GM12878 (cell line): ENCODE measurements around the gene MAMDC2. TPM values are rescaled to one million over a fixed set of nuclear protein-coding genes. Genes with fewer than 3 reads are reported as not detected.

Experiments
- ATAC-seq: fragments of 200-7000 bp; cut with Tn5 transposase; 3 replicates; pipeline ENCODE4 v1.9.1; 2020; ENCODE audit warnings: mild to moderate bottlenecking, moderate library complexity
- BruUV-seq: library from RNA; stranded (reverse); fragments of 400-500 nt; replicated peaks from 2 replicates; lab custom pipeline; 2021; lab: Mats Ljungman, UMichigan
- CTCF ChIA-PET: fragments of 300-600 bp; sonication (Branson Sonifier 250); formaldehyde crosslinking; extraction: SDS; loops from one replicate; lab custom pipeline; 2021; ENCODE audit warnings: inconsistent platforms; lab: Yijun Ruan, JAX
- POLR2A ChIA-PET: fragments of 350-600 bp; formaldehyde crosslinking; extraction: SDS; loops from one replicate; lab custom pipeline; 2021; ENCODE audit warnings: inconsistent platforms; lab: Charles Lee
- RAD21 ChIA-PET: fragments of 300-600 bp; sonication (Branson Sonifier 250); formaldehyde crosslinking; loops from one replicate; lab custom pipeline; 2023; ENCODE audit warnings: antibody characterized with exemption; ENCODE audit not compliant: unreplicated experiment; lab: Charles Lee
- SMC1A ChIA-PET: fragments of 300-600 bp; sonication (Branson Sonifier 250); formaldehyde crosslinking; loops from one replicate; lab custom pipeline; 2023; ENCODE audit not compliant: unreplicated experiment, uncharacterized antibody; lab: Charles Lee
- DNase-seq: peaks from one replicate; pipeline ENCODE4 v3.0.0-alpha.2; 2011; ENCODE audit warnings: low read depth, low spot score
- FAIRE-seq: peaks from 3 replicates; lab custom pipeline; 2011; peaks lifted over from hg19 to GRCh38; lab: Jason Lieb, UNC
- H2AFZ ChIP-seq: 2 replicates; pipeline ENCODE4 v1.6.0; 2011; ENCODE audit warnings: low read depth, low read length, control low read depth; ENCODE audit not compliant: control insufficient read depth
- H3K27ac ChIP-seq: 2 replicates; pipeline ENCODE4 v1.5.1; 2011; ENCODE audit warnings: control low read depth; ENCODE audit not compliant: control insufficient read depth, insufficient read depth
- H3K27me3 ChIP-seq, 2 experiments: replicated peaks in 1 of 2; 2 replicates each; pipeline versions ENCODE4 v1.6.0 to v1.6.1; 2011; ENCODE audit warnings: low read length in 1 of 2; ENCODE audit not compliant: control insufficient read depth in 2 of 2, insufficient read depth in 2 of 2
- H3K36me3 ChIP-seq, 2 experiments: 2 replicates each; pipeline ENCODE4 v1.5.1; 2011; ENCODE audit warnings: low read length in 1 of 2; ENCODE audit not compliant: control insufficient read depth in 2 of 2, insufficient read depth in 2 of 2
- H3K4me1 ChIP-seq: 2 replicates; pipeline ENCODE4 v1.6.1; 2011; ENCODE audit warnings: mild to moderate bottlenecking, low read length, moderate library complexity, mixed read lengths; ENCODE audit not compliant: control insufficient read depth, insufficient read depth
- H3K4me2 ChIP-seq: 2 replicates; pipeline ENCODE4 v1.6.0; 2011; ENCODE audit warnings: control low read depth; ENCODE audit not compliant: control insufficient read depth, insufficient read depth
- H3K4me3 ChIP-seq: fragments of 200-600 bp; sonication (generic); 2 replicates; pipeline ENCODE4 v1.5.1; 2016
- H3K79me2 ChIP-seq: 2 replicates; pipeline ENCODE4 v1.6.0; 2011; ENCODE audit warnings: low read length; ENCODE audit not compliant: control insufficient read depth, insufficient read depth
- H3K9ac ChIP-seq: 2 replicates; pipeline ENCODE4 v1.8.0; 2011; ENCODE audit warnings: low read length, control low read depth, mixed read lengths; ENCODE audit not compliant: control insufficient read depth, insufficient read depth
- H3K9me3 ChIP-seq: replicated peaks from 3 replicates; pipeline ENCODE4 v1.5.1; 2011; ENCODE audit warnings: mild to moderate bottlenecking, low read length; ENCODE audit not compliant: control insufficient read depth, insufficient read depth
- H4K20me1 ChIP-seq: 2 replicates; pipeline ENCODE4 v1.6.0; 2011; ENCODE audit not compliant: control insufficient read depth, insufficient read depth
- BHLHE40 ChIP-seq, 2 experiments: fragments of 450-650 bp in 1 of 2; IDR thresholded peaks; 2 replicates each; pipeline ENCODE4 v1.6.1; 2011 to 2017; ENCODE audit warnings: low read depth in 2 of 2, borderline replicate concordance in 1 of 2, improper control_type of control experiment in 1 of 2, low read length in 1 of 2, mild to moderate bottlenecking in 1 of 2
- CBFB ChIP-seq: IDR thresholded peaks from 2 replicates; pipeline ENCODE4 v1.6.1; 2016; ENCODE audit warnings: antibody characterized with exemption, low read depth
- CBX3 ChIP-seq: fragments of 200-600 bp; sonication (generic); IDR thresholded peaks from 2 replicates; pipeline ENCODE4 v1.6.1; 2016; ENCODE audit warnings: low read depth, borderline replicate concordance
- DPF2 ChIP-seq: fragments of 450-650 bp; IDR thresholded peaks from 2 replicates; pipeline ENCODE4 v1.6.1; 2017; ENCODE audit warnings: mild to moderate bottlenecking
- EZH2 ChIP-seq: IDR thresholded peaks from 2 replicates; pipeline ENCODE4 v1.6.1; 2012; ENCODE audit warnings: low read depth, mild to moderate bottlenecking, control low read depth, inconsistent platforms, low read length, borderline replicate concordance; ENCODE audit not compliant: control insufficient read depth
- FOXM1 ChIP-seq: IDR thresholded peaks from 2 replicates; pipeline ENCODE4 v1.6.1; 2012; ENCODE audit warnings: low read depth, mild to moderate bottlenecking, inconsistent platforms, low read length, moderate library complexity
- HSF1 ChIP-seq: fragments of 150-350 bp; IDR thresholded peaks from 2 replicates; pipeline ENCODE4 v1.6.1; 2014; ENCODE audit warnings: mild to moderate bottlenecking, low read depth, low read length
- MXI1 ChIP-seq: fragments of 150-350 bp; IDR thresholded peaks from 2 replicates; pipeline ENCODE4 v1.6.1; 2011; ENCODE audit warnings: low read depth, mild to moderate bottlenecking, inconsistent platforms, low read length, improper control_type of control experiment
- NBN ChIP-seq: fragments of 450-650 bp; IDR thresholded peaks from 2 replicates; pipeline ENCODE4 v1.6.1; 2016
- PAX8 ChIP-seq: fragments of 450-650 bp; IDR thresholded peaks from 2 replicates; pipeline ENCODE4 v1.6.1; 2017; ENCODE audit warnings: mild to moderate bottlenecking, moderate library complexity
- POLR2A ChIP-seq: IDR thresholded peaks from 2 replicates; pipeline ENCODE4 v1.6.1; 2011; ENCODE audit warnings: low read depth, mild to moderate bottlenecking, low read length
- RCOR1 ChIP-seq: conservative IDR thresholded peaks from 2 replicates; pipeline ENCODE4 v1.6.1; 2012; ENCODE audit warnings: low read depth, low read length, improper control_type of control experiment
- SIN3A ChIP-seq: IDR thresholded peaks from 2 replicates; pipeline ENCODE4 v1.6.1; 2012; ENCODE audit warnings: low read depth, low read length, improper control_type of control experiment
- ZBTB40 ChIP-seq: fragments of 450-650 bp; IDR thresholded peaks from 2 replicates; pipeline ENCODE4 v1.6.1; 2016; ENCODE audit warnings: mild to moderate bottlenecking, moderate library complexity, borderline replicate concordance
- ZNF622 ChIP-seq: fragments of 450-650 bp; IDR thresholded peaks from 2 replicates; pipeline ENCODE4 v1.6.1; 2017; ENCODE audit warnings: mild to moderate bottlenecking, inconsistent platforms
- WGBS: methylation state at CpG from one replicate; pipeline ENCODE4 v1.1.6; 2016; ENCODE audit warnings: low lambda C conversion rate; ENCODE audit not compliant: insufficient replicate concordance, insufficient coverage; ENCODE audit errors: missing lambda C conversion rate; 5-methylcytosine and 5-hydroxymethylcytosine counted together
- in situ Hi-C: fragments of 300-500 bp; cut with MboI; formaldehyde crosslinking; loops from 9 replicates; pipeline ENCODE4 v1.14.3; 2018; ENCODE audit warnings: mixed read lengths
- intact Hi-C: fragments of 100-400 bp; cut with micrococcal nuclease; formaldehyde crosslinking; loops from one replicate; pipeline ENCODE4 v1.14.2; 2022; ENCODE audit not compliant: unreplicated experiment
- polyA plus RNA-seq, 11 experiments: library from polyadenylated mRNA; depleted of rRNA in 4 of 11; unstranded in 6 of 11; stranded (reverse) in 5 of 11; fragments of >200 nt; fragmentation: Nextera tagmentation in 4 of 11; fragmentation: Illumina TruSeq in 1 of 11; extraction: Ambion mirVana in 4 of 11; extraction: Trizol in 1 of 11; gene quantifications; 1 replicate in 1 of 11; 2 replicates in 10 of 11; pipeline versions ENCODE4 v1.2.1 to v1.2.3, GENCODE V29; 2011 to 2016; ENCODE audit warnings: inconsistent platforms in 2 of 11, missing spikeins in 2 of 11, low read depth in 1 of 11
- total RNA-seq, 4 experiments: library from RNA; depleted of rRNA in 3 of 4; stranded (reverse); fragments of >200 nt in 3 of 4; fragmentation: Illumina TruSeq in 1 of 4; extraction: Trizol in 1 of 4; gene quantifications; 2 replicates each; pipeline versions ENCODE4 v1.2.1 to v1.2.3, GENCODE V29; 2013 to 2021
- TF ChIP-seq, protein P1 (sequence below): fragments of 450-650 bp; conservative IDR thresholded peaks from 2 replicates; pipeline ENCODE4 v1.6.1; 2017; ENCODE audit warnings: mild to moderate bottlenecking, moderate library complexity
- TF ChIP-seq, protein P2 (sequence below): IDR thresholded peaks from 2 replicates; pipeline ENCODE4 v1.6.1; 2012; ENCODE audit warnings: low read depth, low read length, improper control_type of control experiment

MAMDC2 gene
- total and polyA plus RNA-seq, 10 of the 15 experiments (the other 5 are each of a cell fraction or from before 2014, with no cell fraction given): 0.01 to 0.09 TPM; not detected in 8

DNA sequence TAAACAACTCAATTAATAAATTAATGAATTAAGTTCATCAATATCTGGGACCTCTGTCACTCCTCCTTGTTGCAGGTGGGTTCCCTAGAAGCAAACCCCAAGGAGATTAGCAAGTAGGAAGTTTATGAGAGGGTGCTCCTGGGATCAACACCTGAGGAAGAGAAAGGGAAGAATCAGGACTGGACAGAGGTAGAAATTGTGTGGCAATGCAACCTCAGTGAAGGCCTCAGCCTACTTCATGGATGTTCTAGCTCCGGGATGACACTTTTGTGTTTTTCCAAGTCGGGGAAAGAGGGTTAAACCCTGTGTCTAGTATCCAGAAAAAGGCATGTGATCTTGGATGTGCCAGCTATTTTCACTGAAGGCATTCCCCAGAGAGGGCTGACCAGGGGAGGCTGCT, 23.2 kb downstream of the MAMDC2 start (continued):
- TF ChIP-seq SIN3A (no peak), POLR2A (no peak)
- TF ChIP-seq, protein P1, sequence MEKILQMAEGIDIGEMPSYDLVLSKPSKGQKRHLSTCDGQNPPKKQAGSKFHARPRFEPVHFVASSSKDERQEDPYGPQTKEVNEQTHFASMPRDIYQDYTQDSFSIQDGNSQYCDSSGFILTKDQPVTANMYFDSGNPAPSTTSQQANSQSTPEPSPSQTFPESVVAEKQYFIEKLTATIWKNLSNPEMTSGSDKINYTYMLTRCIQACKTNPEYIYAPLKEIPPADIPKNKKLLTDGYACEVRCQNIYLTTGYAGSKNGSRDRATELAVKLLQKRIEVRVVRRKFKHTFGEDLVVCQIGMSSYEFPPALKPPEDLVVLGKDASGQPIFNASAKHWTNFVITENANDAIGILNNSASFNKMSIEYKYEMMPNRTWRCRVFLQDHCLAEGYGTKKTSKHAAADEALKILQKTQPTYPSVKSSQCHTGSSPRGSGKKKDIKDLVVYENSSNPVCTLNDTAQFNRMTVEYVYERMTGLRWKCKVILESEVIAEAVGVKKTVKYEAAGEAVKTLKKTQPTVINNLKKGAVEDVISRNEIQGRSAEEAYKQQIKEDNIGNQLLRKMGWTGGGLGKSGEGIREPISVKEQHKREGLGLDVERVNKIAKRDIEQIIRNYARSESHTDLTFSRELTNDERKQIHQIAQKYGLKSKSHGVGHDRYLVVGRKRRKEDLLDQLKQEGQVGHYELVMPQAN: no peak

DNA sequence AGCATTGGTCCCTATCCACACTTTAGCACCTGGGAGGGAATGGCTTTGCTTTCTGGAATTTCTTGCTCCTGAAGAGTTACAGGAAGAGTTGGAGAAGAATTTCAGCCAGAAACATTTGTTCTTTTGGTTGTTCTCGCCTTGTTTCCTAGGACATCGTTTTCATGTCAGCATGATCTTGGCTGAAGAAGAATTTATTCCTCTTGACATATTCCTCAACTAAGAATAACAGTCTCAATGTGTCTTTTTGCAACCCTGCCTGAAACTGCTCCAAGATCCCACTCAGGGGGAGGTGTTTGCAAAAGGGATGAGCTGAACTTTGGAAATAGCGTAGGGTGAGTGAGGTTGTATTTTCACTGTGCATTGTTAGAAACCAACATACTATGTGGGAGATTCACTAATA, 26.1 kb downstream of the MAMDC2 start:
- no peak for DNase-seq
- no peak overlapping the region for H3K9ac ChIP-seq
- ChIA-PET RAD21 (no interaction called here), POLR2A (no interaction called here), SMC1A (interaction anchor here (1.2 kb wide), 1 partner anchor 8 kb away, joined by 3 read pairs; no protein-coding TSS in a partner anchor), CTCF (no interaction called here)
- H3K36me3 ChIP-seq: no peaks in the 10 kb centered on the region
- H3K9me3 ChIP-seq: no peaks in the 10 kb centered on the region
- no peak overlapping the region for H2AFZ ChIP-seq
- 39% methylated on average over 3 of the region's 3 CpGs for WGBS
- H3K27me3 ChIP-seq: no peaks in the 10 kb centered on the region
- H3K4me1 ChIP-seq: no peaks in the 10 kb centered on the region
- no peak for ATAC-seq
- in situ Hi-C loops (no loop called here), intact Hi-C loops (no loop called here)
- no peak overlapping the region for H3K4me3 ChIP-seq
- no peak overlapping the region for H3K27ac ChIP-seq
- no peak overlapping the region for H3K4me2 ChIP-seq
- no peak for FAIRE-seq
- no TSS peak for BruUV-seq
- H4K20me1 ChIP-seq: no peaks in the 10 kb centered on the region
- no peaks in the 10 kb centered on the region for H3K79me2 ChIP-seq
- TF ChIP-seq ZBTB40: no peak
- TF ChIP-seq DPF2: no peak
- no peak for TF ChIP-seq HSF1
- TF ChIP-seq FOXM1: no peak
- TF ChIP-seq CBX3: no peak
- TF ChIP-seq, protein P2, sequence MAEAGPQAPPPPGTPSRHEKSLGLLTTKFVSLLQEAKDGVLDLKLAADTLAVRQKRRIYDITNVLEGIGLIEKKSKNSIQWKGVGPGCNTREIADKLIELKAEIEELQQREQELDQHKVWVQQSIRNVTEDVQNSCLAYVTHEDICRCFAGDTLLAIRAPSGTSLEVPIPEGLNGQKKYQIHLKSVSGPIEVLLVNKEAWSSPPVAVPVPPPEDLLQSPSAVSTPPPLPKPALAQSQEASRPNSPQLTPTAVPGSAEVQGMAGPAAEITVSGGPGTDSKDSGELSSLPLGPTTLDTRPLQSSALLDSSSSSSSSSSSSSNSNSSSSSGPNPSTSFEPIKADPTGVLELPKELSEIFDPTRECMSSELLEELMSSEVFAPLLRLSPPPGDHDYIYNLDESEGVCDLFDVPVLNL: no peak
- no peak for TF ChIP-seq EZH2
- TF ChIP-seq RCOR1: no peak
- no peak for TF ChIP-seq PAX8
- no peak for TF ChIP-seq ZNF622
- TF ChIP-seq MXI1: no peak
- no peak for TF ChIP-seq CBFB
- TF ChIP-seq NBN: no peak
- no peak for TF ChIP-seq BHLHE40 (IDR thresholded peaks at IDR 0.05; ENCODE audit: borderline replicate concordance in 1 of 2, low read depth in 2 of 2, low read length in 1 of 2)
